Hepatocyte (in vitro differentiated cells): Measurements from ENCODE around the gene UBE2E1. TPM values are rescaled to one million over a fixed set of nuclear protein-coding genes. Genes with fewer than 3 reads are reported as not detected.

Experiments used
- DNase-seq: peaks from one replicate; pipeline ENCODE4 v3.0.0-alpha.2; 2016; ENCODE audit warnings: low spot score
- H2AFZ ChIP-seq: fragments of 200-600 bp; sonication (generic); 2 replicates; pipeline ENCODE4 v1.6.0; 2016; ENCODE audit warnings: antibody characterized with exemption, mild to moderate bottlenecking
- H3K27ac ChIP-seq: fragments of 200-600 bp; sonication (generic); 2 replicates; pipeline ENCODE4 v1.5.1; 2016; ENCODE audit warnings: mild to moderate bottlenecking
- H3K27me3 ChIP-seq: fragments of 200-600 bp; sonication (generic); 2 replicates; pipeline ENCODE4 v1.6.1; 2016
- H3K36me3 ChIP-seq: fragments of 200-600 bp; sonication (generic); replicated peaks from 2 replicates; pipeline ENCODE4 v1.5.1; 2016; ENCODE audit warnings: low read depth; ENCODE audit not compliant: insufficient read depth
- H3K4me1 ChIP-seq: fragments of 200-600 bp; sonication (generic); 2 replicates; pipeline ENCODE4 v1.5.1; 2016; ENCODE audit warnings: mild to moderate bottlenecking, moderate library complexity; ENCODE audit not compliant: insufficient read depth
- H3K4me2 ChIP-seq: fragments of 200-600 bp; sonication (generic); 2 replicates; pipeline ENCODE4 v1.6.0; 2016
- H3K4me3 ChIP-seq: fragments of 200-600 bp; sonication (generic); 2 replicates; pipeline ENCODE4 v1.5.1; 2016; ENCODE audit warnings: mild to moderate bottlenecking
- H3K79me2 ChIP-seq: fragments of 200-600 bp; sonication (generic); 2 replicates; pipeline ENCODE4 v1.6.0; 2017; ENCODE audit warnings: mild to moderate bottlenecking
- H3K9me2 ChIP-seq: fragments of 200-600 bp; sonication (generic); replicated peaks from 2 replicates; pipeline ENCODE4 v1.6.0; 2017; ENCODE audit warnings: mild to moderate bottlenecking; ENCODE audit not compliant: insufficient read depth
- H3K9me3 ChIP-seq: fragments of 200-600 bp; sonication (generic); 2 replicates; pipeline ENCODE4 v1.5.1; 2016; ENCODE audit warnings: low read depth, mild to moderate bottlenecking
- H4K20me1 ChIP-seq: fragments of 200-600 bp; sonication (generic); 2 replicates; pipeline ENCODE4 v1.6.0; 2016; ENCODE audit warnings: mild to moderate bottlenecking; ENCODE audit not compliant: insufficient read depth, poor library complexity, severe bottlenecking
- EZH2 ChIP-seq: fragments of 200-600 bp; sonication (generic); IDR thresholded peaks from 2 replicates; pipeline ENCODE4 v1.6.1; 2016; ENCODE audit warnings: antibody characterized with exemption, mild to moderate bottlenecking, borderline replicate concordance
- EZH2phosphoT487 ChIP-seq: fragments of 200-600 bp; sonication (generic); IDR thresholded peaks from one replicate; pipeline ENCODE4 v1.6.1; 2018; ENCODE audit warnings: antibody characterized with exemption, mild to moderate bottlenecking, low read depth, moderate library complexity; ENCODE audit not compliant: unreplicated experiment, severe bottlenecking
- WGBS: methylation state at CpG from one replicate; pipeline ENCODE4 v1.1.6; 2016; ENCODE audit warnings: low lambda C conversion rate; ENCODE audit errors: missing lambda C conversion rate; 5-methylcytosine and 5-hydroxymethylcytosine counted together
- polyA plus RNA-seq: library from polyadenylated mRNA; unstranded; fragments of >200 nt; fragmentation: Nextera tagmentation; extraction: Ambion mirVana; gene quantifications from 2 replicates; pipeline ENCODE4 v1.2.1, GENCODE V29; 2016
- total RNA-seq: library from RNA; depleted of rRNA; stranded (reverse); fragments of >200 nt; gene quantifications from 2 replicates; pipeline ENCODE4 v1.2.3, GENCODE V29; 2014
- TF ChIP-seq, protein P1 (sequence below): fragments of 200-600 bp; sonication (generic); IDR thresholded peaks from 2 replicates; pipeline ENCODE4 v1.5.1; 2016; ENCODE audit warnings: antibody characterized with exemption, mild to moderate bottlenecking; ENCODE audit not compliant: poor library complexity

The UBE2E1 gene
- total and polyA plus RNA-seq, 2 experiments from 2014 or later: 20.8 to 179 TPM

- WGBS: 86% methylated on average over 5 of the region's 5 CpGs
- Histone ChIP-seq H3K79me2 (peaks cover 99% of the 10 kb centered on the region), H3K4me3 (no peak overlapping the region), H3K27me3 (no peaks in the 10 kb centered on the region), H3K36me3 (no peaks in the 10 kb centered on the region), H3K4me1 (peaks cover 5% of the 10 kb centered on the region), H3K9me3 (no peaks in the 10 kb centered on the region), H4K20me1 (peaks cover 50% of the 10 kb centered on the region), H3K27ac (no peak overlapping the region), H3K9me2 (no peaks in the 10 kb centered on the region), H2AFZ (no peak overlapping the region), H3K4me2 (no peak overlapping the region)
- DNase-seq: no peak
- no peak for TF ChIP-seq EZH2
- TF ChIP-seq, protein P1, sequence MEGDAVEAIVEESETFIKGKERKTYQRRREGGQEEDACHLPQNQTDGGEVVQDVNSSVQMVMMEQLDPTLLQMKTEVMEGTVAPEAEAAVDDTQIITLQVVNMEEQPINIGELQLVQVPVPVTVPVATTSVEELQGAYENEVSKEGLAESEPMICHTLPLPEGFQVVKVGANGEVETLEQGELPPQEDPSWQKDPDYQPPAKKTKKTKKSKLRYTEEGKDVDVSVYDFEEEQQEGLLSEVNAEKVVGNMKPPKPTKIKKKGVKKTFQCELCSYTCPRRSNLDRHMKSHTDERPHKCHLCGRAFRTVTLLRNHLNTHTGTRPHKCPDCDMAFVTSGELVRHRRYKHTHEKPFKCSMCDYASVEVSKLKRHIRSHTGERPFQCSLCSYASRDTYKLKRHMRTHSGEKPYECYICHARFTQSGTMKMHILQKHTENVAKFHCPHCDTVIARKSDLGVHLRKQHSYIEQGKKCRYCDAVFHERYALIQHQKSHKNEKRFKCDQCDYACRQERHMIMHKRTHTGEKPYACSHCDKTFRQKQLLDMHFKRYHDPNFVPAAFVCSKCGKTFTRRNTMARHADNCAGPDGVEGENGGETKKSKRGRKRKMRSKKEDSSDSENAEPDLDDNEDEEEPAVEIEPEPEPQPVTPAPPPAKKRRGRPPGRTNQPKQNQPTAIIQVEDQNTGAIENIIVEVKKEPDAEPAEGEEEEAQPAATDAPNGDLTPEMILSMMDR: no peak
- TF ChIP-seq EZH2phosphoT487: no peak
These were observed 23.6 kb downstream of the UBE2E1 start for GRCh38 chr3:23829242-23829934.

DNA sequence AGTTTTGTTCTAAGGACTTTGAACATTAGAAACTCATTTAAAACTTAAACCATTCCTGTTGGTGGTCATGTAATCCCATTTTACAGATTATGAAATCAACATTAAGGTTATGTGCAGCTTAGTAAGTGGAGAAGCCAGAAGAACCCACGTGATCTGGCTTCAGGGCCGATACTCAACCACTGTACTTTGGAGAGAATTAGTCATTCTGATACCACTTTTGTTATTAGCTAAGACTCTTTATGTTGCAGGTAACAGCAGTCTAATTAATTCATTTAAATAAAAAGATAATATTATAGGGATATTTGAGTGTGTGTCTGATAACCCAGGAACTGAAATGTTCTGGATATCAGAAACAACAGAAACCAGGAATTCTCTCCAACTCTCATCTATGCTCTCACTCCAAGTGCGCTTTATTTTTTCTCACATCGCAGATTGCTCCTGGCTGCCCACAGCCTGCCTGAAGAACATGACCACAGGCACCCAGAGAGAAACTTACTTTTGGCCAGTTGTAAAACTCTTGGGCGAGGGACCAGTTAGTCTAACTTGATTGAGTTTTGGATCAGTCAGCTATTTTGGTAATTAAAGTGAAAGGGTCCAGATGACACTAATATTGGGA, 25.2 kb downstream of the UBE2E1 start:
- 96% methylated on average over 5 of the region's 5 CpGs for WGBS

GRCh38 chr3:23831517-23832394, 26.0 kb downstream of the UBE2E1 start:
- Histone ChIP-seq H3K36me3 (no peaks in the 10 kb centered on the region), H4K20me1 (peaks cover 49% of the 10 kb centered on the region), H3K9me2 (no peaks in the 10 kb centered on the region), H3K4me2 (no peak overlapping the region), H3K4me3 (no peak overlapping the region), H3K9me3 (no peaks in the 10 kb centered on the region), H3K79me2 (peaks cover 89% of the 10 kb centered on the region), H3K4me1 (no peaks in the 10 kb centered on the region), H3K27me3 (no peaks in the 10 kb centered on the region), H3K27ac (no peak overlapping the region), H2AFZ (no peak overlapping the region)
- WGBS: 94% methylated on average over 9 of the region's 9 CpGs
- DNase-seq: no peak
- TF ChIP-seq, protein P1: no peak
- no peak for TF ChIP-seq EZH2
- no peak for TF ChIP-seq EZH2phosphoT487

More for the DNA sequence above, 25.2 kb downstream of the UBE2E1 start:
- Histone ChIP-seq H3K27me3 (no peaks in the 10 kb centered on the region), H3K4me1 (peaks cover 5% of the 10 kb centered on the region), H3K4me2 (no peak overlapping the region), H3K79me2 (peaks cover 93% of the 10 kb centered on the region), H3K36me3 (no peaks in the 10 kb centered on the region), H4K20me1 (peaks cover 50% of the 10 kb centered on the region), H3K9me2 (no peaks in the 10 kb centered on the region), H3K27ac (no peak overlapping the region), H2AFZ (no peak overlapping the region), H3K4me3 (no peak overlapping the region), H3K9me3 (no peaks in the 10 kb centered on the region)
- TF ChIP-seq, protein P1: no peak
- TF ChIP-seq EZH2phosphoT487: no peak
- no peak for TF ChIP-seq EZH2
- DNase-seq: no peak
